HAP-1 (cell line): Measurements from ENCODE around the gene SMARCAD1.
A peak's percentile ranks its signal among the peaks of the same experiment; 100 is the strongest.

ENCODE experiments used
- DNase-seq, 2 experiments: peaks; one replicate each; pipeline ENCODE4 v3.0.0-alpha.2; 2016 to 2020; ENCODE audit warnings: low spot score in 2 of 2
- H3K27me3 ChIP-seq: fragments of 250-450 bp; sonication (Bioruptor Pico); 2 replicates; pipeline ENCODE4 v1.5.1; 2020; ENCODE audit warnings: low read depth, mild to moderate bottlenecking, moderate library complexity
- H3K36me3 ChIP-seq: fragments of 250-450 bp; sonication (Bioruptor Pico); replicated peaks from 2 replicates; pipeline ENCODE4 v1.5.1; 2020; ENCODE audit warnings: mild to moderate bottlenecking
- H3K4me1 ChIP-seq: fragments of 250-450 bp; sonication (Bioruptor Pico); 2 replicates; pipeline ENCODE4 v1.5.1; 2020; ENCODE audit warnings: mild to moderate bottlenecking
- H3K4me3 ChIP-seq: fragments of 250-450 bp; sonication (Bioruptor Pico); 2 replicates; pipeline ENCODE4 v1.5.1; 2020; ENCODE audit warnings: mild to moderate bottlenecking, moderate library complexity
- H3K9me3 ChIP-seq: fragments of 250-450 bp; sonication (Bioruptor Pico); 2 replicates; pipeline ENCODE4 v1.5.1; 2020; ENCODE audit warnings: mild to moderate bottlenecking, moderate library complexity
- in situ Hi-C: fragments of 300-500 bp; cut with MboI; formaldehyde crosslinking; loops from 3 replicates; pipeline ENCODE4 v1.14.3; 2020; ENCODE audit warnings: low sequenced_read_pairs, inconsistent platforms, mixed read lengths

Gene SMARCAD1

GRCh38 chr4:94244829-94245185 lies 37.1 kb downstream of the SMARCAD1 start:
- Histone ChIP-seq H3K27me3 (no peaks in the 10 kb centered on the region), H3K4me1 (no peaks in the 10 kb centered on the region), H3K4me3 (no peak overlapping the region), H3K9me3 (no peaks in the 10 kb centered on the region), H3K36me3 (peaks cover 53% of the 10 kb centered on the region)
- no peak for DNase-seq
- in situ Hi-C loops: no loop called here

DNA sequence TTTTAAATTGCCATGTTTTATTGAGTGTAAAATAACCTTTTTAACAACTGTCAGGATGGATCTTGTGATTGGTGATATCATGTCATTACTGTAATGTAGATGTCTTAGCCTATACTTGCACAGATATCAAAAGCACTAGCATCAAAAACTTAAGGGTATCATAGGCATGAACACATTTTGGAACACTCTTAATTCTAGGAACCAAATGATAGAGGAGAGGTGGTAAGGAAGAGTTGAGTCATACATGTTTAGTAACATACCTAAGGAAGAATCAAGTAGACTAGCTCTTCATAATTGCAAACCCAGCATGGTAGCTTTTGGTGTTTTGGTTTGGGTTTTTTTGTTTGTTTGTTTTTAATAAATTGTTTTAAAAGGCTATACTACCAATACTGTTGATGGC lies 43.4 kb downstream of the SMARCAD1 start:
- Histone ChIP-seq H3K4me1 (peaks cover 15% of the 10 kb centered on the region), H3K4me3 (no peak overlapping the region), H3K9me3 (no peaks in the 10 kb centered on the region), H3K27me3 (no peaks in the 10 kb centered on the region), H3K36me3 (peaks cover 32% of the 10 kb centered on the region)
- no peak for DNase-seq
- in situ Hi-C loops: loop anchor here (25.0 kb wide), 1 partner anchor 464 kb away; no protein-coding TSS in a partner anchor

DNA sequence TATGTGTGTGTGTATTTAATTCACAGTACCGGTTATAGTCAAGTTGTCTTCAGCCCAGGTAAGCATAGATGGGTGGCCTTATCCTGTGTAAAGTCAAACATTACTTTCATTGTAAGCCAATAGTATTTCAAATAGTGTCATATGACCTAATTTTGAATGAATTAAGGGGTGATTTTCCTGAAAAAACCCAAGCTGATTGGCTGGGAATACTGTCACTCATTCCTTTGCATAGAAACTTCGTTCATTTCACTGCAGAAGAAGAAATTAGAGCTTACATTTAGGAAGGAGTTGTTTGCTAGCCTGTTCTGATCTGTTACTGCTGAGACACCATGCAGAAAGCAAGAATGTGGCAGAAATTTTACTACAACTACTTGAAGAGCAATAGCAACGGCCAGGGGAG lies 45.4 kb downstream of the SMARCAD1 start:
- no peak overlapping the region for H3K4me3 ChIP-seq
- peaks cover 22% of the 10 kb centered on the region for H3K36me3 ChIP-seq
- DNase-seq: peak in 1 of 2 experiments; percentile 18
- in situ Hi-C loops: loop anchor here (25.0 kb wide), 1 partner anchor 466 kb away; no protein-coding TSS in a partner anchor
- H3K9me3 ChIP-seq: no peaks in the 10 kb centered on the region
- H3K27me3 ChIP-seq: no peaks in the 10 kb centered on the region
- H3K4me1 ChIP-seq: peaks cover 15% of the 10 kb centered on the region

GRCh38 chr4:94256144-94256783 lies 48.6 kb downstream of the SMARCAD1 start:
- no peak for DNase-seq
- H3K27me3 ChIP-seq: no peaks in the 10 kb centered on the region
- H3K4me1 ChIP-seq: peaks cover 15% of the 10 kb centered on the region
- no peaks in the 10 kb centered on the region for H3K9me3 ChIP-seq
- in situ Hi-C loops: loop anchor here (25.0 kb wide), 1 partner anchor 469 kb away; no protein-coding TSS in a partner anchor
- peaks cover 14% of the 10 kb centered on the region for H3K36me3 ChIP-seq
- no peak overlapping the region for H3K4me3 ChIP-seq

DNA sequence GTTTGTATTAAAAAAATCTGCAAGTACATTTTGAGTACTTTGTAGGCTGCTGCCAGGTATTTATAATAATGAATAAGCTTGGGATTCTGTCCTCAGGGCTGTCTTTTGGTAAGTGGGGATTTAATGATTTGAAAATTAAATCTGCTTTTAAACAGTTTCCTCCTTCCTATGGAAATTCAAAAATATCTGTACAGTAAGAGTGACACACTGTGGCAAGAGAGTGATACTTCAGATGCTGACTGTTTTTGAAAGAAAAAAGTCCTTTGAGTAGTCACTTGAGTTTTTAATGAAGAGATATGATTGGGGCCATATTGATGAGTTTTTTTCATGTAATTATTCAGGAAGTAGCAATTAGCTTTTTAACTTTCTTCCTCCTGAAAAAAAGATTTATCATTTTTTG lies 49.2 kb downstream of the SMARCAD1 start:
- Histone ChIP-seq H3K27me3 (no peaks in the 10 kb centered on the region), H3K9me3 (no peaks in the 10 kb centered on the region), H3K4me1 (peaks cover 15% of the 10 kb centered on the region), H3K4me3 (no peak overlapping the region), H3K36me3 (peaks cover 14% of the 10 kb centered on the region)
- in situ Hi-C loops: loop anchor here (25.0 kb wide), 1 partner anchor 470 kb away; no protein-coding TSS in a partner anchor
- DNase-seq: no peak

DNA sequence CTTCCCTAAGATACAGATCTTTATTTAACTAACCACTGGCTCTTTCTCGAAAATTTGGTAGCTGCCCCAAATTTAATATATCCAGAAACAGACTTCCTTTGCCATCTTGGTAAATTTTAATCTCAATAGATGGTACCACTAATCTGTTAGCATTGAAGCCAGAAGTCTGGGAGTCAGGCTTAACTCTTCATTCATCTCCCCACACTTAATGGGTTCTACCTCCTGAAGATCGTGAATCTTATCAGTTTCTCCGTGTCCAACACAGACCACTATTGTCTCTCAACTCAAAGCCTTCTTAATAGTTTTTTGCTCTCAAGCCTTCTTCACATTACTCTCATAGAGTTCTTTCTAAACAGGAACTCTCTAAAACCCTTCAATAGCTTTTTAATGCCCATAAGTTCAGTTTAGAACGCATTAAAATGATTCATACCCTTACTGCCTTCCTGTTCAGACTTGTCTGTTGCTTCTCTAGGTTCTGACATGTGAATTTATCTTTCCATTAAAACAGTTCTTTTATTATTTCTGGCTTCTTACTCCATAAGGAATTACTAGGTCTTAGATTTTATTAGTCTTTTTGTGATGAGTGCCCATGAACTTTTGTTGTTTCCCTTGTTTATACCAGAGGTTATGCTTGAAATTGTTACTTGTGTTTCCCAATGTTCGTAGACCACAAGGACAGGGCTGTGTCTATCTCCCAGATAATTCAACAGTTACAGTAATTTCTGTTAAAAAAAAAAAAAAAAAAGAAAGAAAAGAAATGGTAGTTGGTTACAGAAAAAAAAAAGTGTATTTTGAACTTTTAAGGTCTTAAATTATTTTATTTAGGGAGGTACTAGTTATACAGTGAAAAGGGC lies 54.7 kb downstream of the SMARCAD1 start:
- in situ Hi-C loops: loop anchor here (25.0 kb wide), 1 partner anchor 475 kb away; no protein-coding TSS in a partner anchor
- peak in 1 of 2 experiments; percentile 57 for DNase-seq
- Histone ChIP-seq H3K9me3 (no peaks in the 10 kb centered on the region), H3K27me3 (no peaks in the 10 kb centered on the region), H3K4me3 (no peak overlapping the region), H3K36me3 (no peaks in the 10 kb centered on the region; the same call in 1 of the 2 replicates), H3K4me1 (peaks cover 4% of the 10 kb centered on the region; the same call in 1 of the 2 replicates)

- no peaks in the 10 kb centered on the region for H3K36me3 ChIP-seq
- no peaks in the 10 kb centered on the region for H3K27me3 ChIP-seq
- DNase-seq: no peak
- H3K4me3 ChIP-seq: no peak overlapping the region
- no peaks in the 10 kb centered on the region for H3K9me3 ChIP-seq
- peaks cover 4% of the 10 kb centered on the region; the same call in 1 of the 2 replicates for H3K4me1 ChIP-seq
- in situ Hi-C loops: loop anchor here (25.0 kb wide), 1 partner anchor 480 kb away; no protein-coding TSS in a partner anchor
Observed at GRCh38 chr4:94267037-94267436, 59.4 kb downstream of the SMARCAD1 start.

DNA sequence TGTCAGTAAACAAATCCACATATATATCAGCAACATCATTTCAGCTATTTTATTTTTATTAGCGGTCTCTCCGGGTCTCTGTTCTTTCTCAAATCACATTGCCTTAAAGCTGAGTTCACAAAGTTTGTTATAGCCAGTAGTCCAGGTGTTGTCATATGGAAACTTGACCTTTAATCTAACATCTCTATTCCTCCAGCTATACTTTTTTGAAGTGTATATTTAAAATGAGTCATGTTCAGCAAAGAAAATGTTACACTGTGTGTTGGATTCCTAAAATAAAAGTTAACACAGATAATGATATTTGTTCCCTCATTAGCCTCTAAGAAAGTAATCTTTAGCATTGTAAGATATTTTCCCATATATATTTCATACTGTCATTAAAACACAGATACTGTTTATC lies 63.6 kb downstream of the SMARCAD1 start:
- H3K4me1 ChIP-seq: no peaks in the 10 kb centered on the region
- H3K4me3 ChIP-seq: no peak overlapping the region
- H3K27me3 ChIP-seq: no peaks in the 10 kb centered on the region
- no peaks in the 10 kb centered on the region for H3K9me3 ChIP-seq
- no peak for DNase-seq
- peaks cover 15% of the 10 kb centered on the region for H3K36me3 ChIP-seq
- in situ Hi-C loops: loop anchor here (25.0 kb wide), 1 partner anchor 484 kb away; no protein-coding TSS in a partner anchor

- DNase-seq: no peak
- H3K27me3 ChIP-seq: no peaks in the 10 kb centered on the region
- no peaks in the 10 kb centered on the region for H3K4me1 ChIP-seq
- peaks cover 32% of the 10 kb centered on the region for H3K36me3 ChIP-seq
- no peak overlapping the region for H3K4me3 ChIP-seq
- in situ Hi-C loops: loop anchor here (25.0 kb wide), 1 partner anchor 488 kb away; no protein-coding TSS in a partner anchor
- H3K9me3 ChIP-seq: no peaks in the 10 kb centered on the region
Observed at GRCh38 chr4:94274912-94275311, 67.2 kb downstream of the SMARCAD1 start.

- H3K36me3 ChIP-seq: peaks cover 41% of the 10 kb centered on the region
- in situ Hi-C loops: no loop called here
- H3K4me3 ChIP-seq: no peak overlapping the region
- no peak for DNase-seq
- no peaks in the 10 kb centered on the region for H3K9me3 ChIP-seq
- no peaks in the 10 kb centered on the region for H3K4me1 ChIP-seq
- H3K27me3 ChIP-seq: no peaks in the 10 kb centered on the region
Observed at GRCh38 chr4:94276204-94276603, 68.5 kb downstream of the SMARCAD1 start.

DNA sequence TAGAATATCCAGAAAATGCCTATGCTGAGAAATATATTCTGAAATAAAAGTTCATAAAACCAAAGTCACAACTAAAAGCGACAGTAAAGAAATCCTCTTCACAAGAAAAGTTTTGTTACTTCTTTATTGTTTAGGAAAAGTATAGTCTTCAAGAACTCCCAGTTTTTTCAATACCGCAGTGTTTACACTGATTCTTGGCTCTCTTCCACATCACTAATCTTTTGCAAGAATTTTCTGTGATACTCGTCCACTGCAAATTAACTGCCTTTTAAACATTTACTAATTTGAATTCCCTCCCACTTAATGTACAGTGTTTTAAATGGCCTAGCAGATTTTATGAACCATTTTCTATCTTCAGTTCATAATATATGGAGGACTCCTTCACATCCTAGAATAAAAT lies 69.9 kb downstream of the SMARCAD1 start:
- in situ Hi-C loops: no loop called here
- Histone ChIP-seq H3K4me1 (no peaks in the 10 kb centered on the region), H3K36me3 (peaks cover 45% of the 10 kb centered on the region), H3K9me3 (no peaks in the 10 kb centered on the region), H3K4me3 (no peak overlapping the region), H3K27me3 (no peaks in the 10 kb centered on the region)
- no peak for DNase-seq

- peaks cover 50% of the 10 kb centered on the region for H3K36me3 ChIP-seq
- in situ Hi-C loops: no loop called here
Observed at GRCh38 chr4:94278781-94279180, 71.1 kb downstream of the SMARCAD1 start.

DNA sequence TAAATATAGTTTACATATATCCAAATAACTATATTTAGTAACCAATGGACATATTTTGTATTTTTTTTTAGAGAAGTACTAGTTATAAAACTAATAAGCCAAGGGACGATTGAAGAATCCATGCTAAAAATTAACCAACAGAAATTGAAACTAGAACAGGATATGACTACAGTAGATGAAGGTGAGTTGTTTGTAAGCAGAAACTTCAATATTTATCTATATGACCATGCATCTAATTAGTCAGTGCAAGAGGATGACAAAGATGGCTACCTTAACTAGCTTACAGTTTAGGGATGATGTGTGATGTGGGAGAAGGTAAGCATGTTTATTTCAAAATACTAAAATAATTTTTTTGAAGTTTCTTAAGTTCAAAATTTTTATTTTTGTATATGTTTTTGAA lies 77.2 kb downstream of the SMARCAD1 start:
- no peaks in the 10 kb centered on the region for H3K9me3 ChIP-seq
- no peaks in the 10 kb centered on the region for H3K27me3 ChIP-seq
- peaks cover 33% of the 10 kb centered on the region for H3K36me3 ChIP-seq
- in situ Hi-C loops: no loop called here
- DNase-seq: no peak
- H3K4me1 ChIP-seq: peaks cover 14% of the 10 kb centered on the region
- no peak overlapping the region for H3K4me3 ChIP-seq

More at GRCh38 chr4:94278781-94279180, 71.1 kb downstream of the SMARCAD1 start:
- no peaks in the 10 kb centered on the region for H3K27me3 ChIP-seq
- no peak overlapping the region for H3K4me3 ChIP-seq
- no peak for DNase-seq
- H3K9me3 ChIP-seq: no peaks in the 10 kb centered on the region
- no peaks in the 10 kb centered on the region for H3K4me1 ChIP-seq

GRCh38 chr4:94285666-94286065 lies 78.0 kb downstream of the SMARCAD1 start:
- H3K36me3 ChIP-seq: peaks cover 29% of the 10 kb centered on the region
- peak in 1 of 2 experiments; percentile 19 for DNase-seq

More at GRCh38 chr4:94285666-94286065, 78.0 kb downstream of the SMARCAD1 start:
- Histone ChIP-seq H3K27me3 (no peaks in the 10 kb centered on the region), H3K4me3 (no peak overlapping the region), H3K4me1 (peaks cover 20% of the 10 kb centered on the region), H3K9me3 (no peaks in the 10 kb centered on the region)
- in situ Hi-C loops: no loop called here
